ENCODE data around the gene NR2C2AP. TPM values are rescaled to one million over a fixed set of nuclear protein-coding genes. Genes with fewer than 3 reads are reported as not detected.

NR2C2AP gene
- total and polyA plus RNA-seq, 2 of the 4 experiments (the other 2 are of a cell fraction) = 5.4 to 9.0 TPM

DNA sequence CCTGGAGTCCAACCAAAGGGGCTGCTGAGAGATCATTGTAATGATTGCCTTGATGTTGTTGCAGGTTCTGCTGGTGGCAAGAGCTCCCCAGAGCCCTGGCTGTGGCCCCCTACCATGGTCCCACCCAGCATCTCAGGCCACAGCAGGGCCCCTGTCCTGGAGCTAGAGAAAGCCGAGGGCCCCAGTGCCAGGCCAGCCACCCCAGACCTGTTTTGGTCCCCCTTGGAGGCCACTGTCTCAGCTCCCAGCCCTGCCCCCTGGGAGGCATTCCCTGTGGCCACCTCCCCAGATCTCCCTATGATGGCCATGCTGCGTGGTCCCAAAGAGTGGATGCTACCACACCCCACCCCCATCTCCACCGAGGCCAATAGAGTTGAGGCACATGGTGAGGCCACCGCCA, 24.0 kb upstream of the NR2C2AP start:
- dilution Hi-C loops (cut with HindIII; ENCODE audit: low sequenced_read_pairs, unreplicated experiment) = no loop called here

More for the DNA sequence above, 24.0 kb upstream of the NR2C2AP start:
- H4K8ac ChIP-seq (ENCODE audit: low read depth in 2 of 2, low read length in 2 of 2) = no peak overlapping the region
- H3K27me3 ChIP-seq (ENCODE audit: control insufficient read depth, insufficient read depth, low read length) = peaks cover 20% of the 10 kb centered on the region
- H3K4me3 ChIP-seq (ENCODE audit: insufficient read depth, low read depth, low read length) = no peak overlapping the region
- ChIA-PET CTCF (no interaction called here), POLR2A (ENCODE audit: unreplicated experiment) (no interaction called here)
- H2BK15ac ChIP-seq (ENCODE audit: low read depth, low read length) = no peak overlapping the region
- no peak overlapping the region for H2BK120ac ChIP-seq (ENCODE audit: low read depth, low read length)
- in situ Hi-C loops (cut with MboI; ENCODE audit: low sequenced_read_pairs) = no loop called here
- no peak overlapping the region for H3K27ac ChIP-seq (ENCODE audit: insufficient read depth, low read length)
- WGBS, 2 experiments (ENCODE audit: extremely low coverage in 2 of 2, insufficient read length in 1 of 2) = no CpG with 5 or more reads among the region's 4 CpGs
- BruUV-seq (replicated peaks) = no TSS peak
- no peak overlapping the region for H3K18ac ChIP-seq (ENCODE audit: low read depth, low read length)
- no peak overlapping the region for H3K4me2 ChIP-seq (ENCODE audit: low read depth, low read length)
- no peaks in the 10 kb centered on the region for H3K9me1 ChIP-seq (ENCODE audit: insufficient read depth, low read length)
- no peaks in the 10 kb centered on the region for H3K36me3 ChIP-seq (ENCODE audit: control insufficient read depth, insufficient read depth, low read length)
- DNase-seq = no peak
- no peak for TF ChIP-seq POLR2A (IDR thresholded peaks at IDR 0.05; ENCODE audit: low read depth, low read length)
- no peak for TF ChIP-seq FOS (IDR thresholded peaks at IDR 0.05; ENCODE audit: low read depth, low read length)
- TF ChIP-seq BHLHE40 (IDR thresholded peaks at IDR 0.05; ENCODE audit: low read depth, low read length) = no peak
- TF ChIP-seq NFE2L2 (IDR thresholded peaks at IDR 0.05; ENCODE audit: low read depth, low read length) = no peak
- TF ChIP-seq, protein P1, sequence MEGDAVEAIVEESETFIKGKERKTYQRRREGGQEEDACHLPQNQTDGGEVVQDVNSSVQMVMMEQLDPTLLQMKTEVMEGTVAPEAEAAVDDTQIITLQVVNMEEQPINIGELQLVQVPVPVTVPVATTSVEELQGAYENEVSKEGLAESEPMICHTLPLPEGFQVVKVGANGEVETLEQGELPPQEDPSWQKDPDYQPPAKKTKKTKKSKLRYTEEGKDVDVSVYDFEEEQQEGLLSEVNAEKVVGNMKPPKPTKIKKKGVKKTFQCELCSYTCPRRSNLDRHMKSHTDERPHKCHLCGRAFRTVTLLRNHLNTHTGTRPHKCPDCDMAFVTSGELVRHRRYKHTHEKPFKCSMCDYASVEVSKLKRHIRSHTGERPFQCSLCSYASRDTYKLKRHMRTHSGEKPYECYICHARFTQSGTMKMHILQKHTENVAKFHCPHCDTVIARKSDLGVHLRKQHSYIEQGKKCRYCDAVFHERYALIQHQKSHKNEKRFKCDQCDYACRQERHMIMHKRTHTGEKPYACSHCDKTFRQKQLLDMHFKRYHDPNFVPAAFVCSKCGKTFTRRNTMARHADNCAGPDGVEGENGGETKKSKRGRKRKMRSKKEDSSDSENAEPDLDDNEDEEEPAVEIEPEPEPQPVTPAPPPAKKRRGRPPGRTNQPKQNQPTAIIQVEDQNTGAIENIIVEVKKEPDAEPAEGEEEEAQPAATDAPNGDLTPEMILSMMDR (conservative IDR thresholded peaks at IDR 0.05; ENCODE audit: low read depth, low read length) = no peak
- TF ChIP-seq, protein P2, sequence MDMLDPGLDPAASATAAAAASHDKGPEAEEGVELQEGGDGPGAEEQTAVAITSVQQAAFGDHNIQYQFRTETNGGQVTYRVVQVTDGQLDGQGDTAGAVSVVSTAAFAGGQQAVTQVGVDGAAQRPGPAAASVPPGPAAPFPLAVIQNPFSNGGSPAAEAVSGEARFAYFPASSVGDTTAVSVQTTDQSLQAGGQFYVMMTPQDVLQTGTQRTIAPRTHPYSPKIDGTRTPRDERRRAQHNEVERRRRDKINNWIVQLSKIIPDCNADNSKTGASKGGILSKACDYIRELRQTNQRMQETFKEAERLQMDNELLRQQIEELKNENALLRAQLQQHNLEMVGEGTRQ (IDR thresholded peaks at IDR 0.05; ENCODE audit: low read depth, low read length) = no peak
- TF ChIP-seq SMC3 (IDR thresholded peaks at IDR 0.05; ENCODE audit: low read depth, low read length) = no peak
- H3K14ac ChIP-seq (replicated peaks; ENCODE audit: low read depth, low read length) = no peak overlapping the region
- intact Hi-C loops (cut with micrococcal nuclease) = no loop called here
- no peak overlapping the region for H3K4ac ChIP-seq (ENCODE audit: low read depth, low read length)
- H4K91ac ChIP-seq (ENCODE audit: insufficient read depth, low read depth, low read length) = no peak overlapping the region
- H4K20me1 ChIP-seq (ENCODE audit: insufficient read depth, low read length) = no peaks in the 10 kb centered on the region
- H3K9me3 ChIP-seq (ENCODE audit: control insufficient read depth, insufficient read depth, low read length) = no peaks in the 10 kb centered on the region
- no peak overlapping the region for H2BK5ac ChIP-seq (ENCODE audit: low read depth, low read length, poor library complexity, severe bottlenecking)
- no peak overlapping the region for H4K5ac ChIP-seq (ENCODE audit: low read depth, low read length)
- H2AFZ ChIP-seq (replicated peaks; ENCODE audit: low read length, poor library complexity) = no peak overlapping the region
- no peak for ATAC-seq (ENCODE audit: low read depth)
- no peak overlapping the region for H2AK5ac ChIP-seq (ENCODE audit: low read depth, low read length)
- no peaks in the 10 kb centered on the region for H3K79me1 ChIP-seq (ENCODE audit: low read depth in 1 of 2, low read length in 2 of 2)
- no peaks in the 10 kb centered on the region for H3K4me1 ChIP-seq (ENCODE audit: control insufficient read depth, insufficient read depth, low read length)
- H2AK9ac ChIP-seq (replicated peaks; ENCODE audit: low read depth, low read length, poor library complexity) = no peak overlapping the region
- no peak overlapping the region for H3K56ac ChIP-seq (ENCODE audit: extremely low read depth, insufficient read depth, low read length)
- no peak overlapping the region for H2BK20ac ChIP-seq (ENCODE audit: low read depth, low read length)
- H3K9ac ChIP-seq (ENCODE audit: low read depth, low read length) = no peak overlapping the region
- no peak overlapping the region for H3K23ac ChIP-seq (ENCODE audit: low read depth, low read length)

Data from IMR-90 (cell line).